SIG-M5 treated with dmso at 0.1 percent for 504 hours (cell line): ENCODE data around the gene TMEM100.
"Not testable (repeated sequence)": the region's sequence is repeated elsewhere in the genome, so short reads cannot be mapped to it uniquely, and the experiment has no call there.

ENCODE experiments used
- DNase-seq: peaks from one replicate; lab custom pipeline; 2025; ENCODE audit not compliant: unreplicated experiment; lab: John Stamatoyannopoulos, UW

The TMEM100 gene

DNA sequence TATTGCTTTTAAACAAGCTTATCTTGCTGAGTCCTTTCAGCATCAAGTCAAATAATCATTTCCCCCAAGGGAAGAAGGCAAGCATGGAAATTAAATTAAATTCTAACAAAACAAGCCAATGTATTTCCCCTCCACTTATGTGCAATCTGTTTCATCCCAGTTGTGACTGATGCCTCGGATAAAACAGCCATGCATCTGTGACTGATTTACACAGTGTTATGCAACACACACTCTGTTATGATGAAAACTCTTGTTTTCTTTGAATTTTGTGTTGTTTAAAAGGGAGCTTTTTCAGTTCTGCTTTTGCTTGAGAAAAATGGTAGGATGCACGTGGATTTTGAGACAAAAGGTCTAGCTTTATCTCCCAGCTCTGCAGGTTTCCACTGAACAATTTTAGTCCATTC is 32.6 kb downstream of the TMEM100 start:
- peak; percentile 82 for DNase-seq

DNA sequence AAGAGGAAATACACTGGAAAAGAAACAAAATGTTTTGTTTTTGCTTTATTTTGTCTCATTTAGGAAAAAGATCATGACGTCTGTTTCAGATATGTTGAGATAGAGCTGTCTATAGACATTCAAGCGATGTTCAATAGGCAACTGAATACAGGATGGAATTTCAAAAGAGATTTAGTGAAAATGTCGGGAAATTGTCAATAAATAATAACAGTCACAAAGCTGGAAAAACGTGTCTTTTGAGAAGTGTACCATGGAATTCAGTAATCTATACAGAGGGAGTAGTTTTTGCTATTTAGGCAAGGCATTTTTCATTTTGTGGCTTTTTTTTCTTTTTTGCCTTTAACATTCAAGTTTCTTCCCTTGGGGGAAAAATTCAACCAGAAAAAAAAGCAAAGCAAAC is 33.0 kb downstream of the TMEM100 start:
- no peak for DNase-seq

DNA sequence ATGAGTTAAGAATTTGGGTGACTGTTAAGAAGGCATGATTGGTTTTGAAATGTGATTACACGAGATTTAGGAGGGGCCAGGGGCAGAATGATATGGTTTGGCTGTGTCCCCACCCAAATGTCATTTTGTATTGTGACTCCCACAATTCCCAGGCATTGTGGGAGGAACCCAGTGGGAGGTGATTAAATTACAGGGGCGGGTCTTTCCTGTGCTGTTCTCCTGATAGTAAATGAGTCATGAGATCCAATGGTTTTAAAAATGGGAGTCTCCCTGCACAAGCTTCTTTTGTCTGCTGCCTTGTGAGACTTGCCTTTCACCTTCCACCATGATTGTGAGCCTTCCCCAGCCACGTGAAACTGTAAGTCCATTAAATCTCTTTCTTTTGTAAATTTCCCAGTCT is 34.6 kb downstream of the TMEM100 start:
- DNase-seq: no peak

DNA sequence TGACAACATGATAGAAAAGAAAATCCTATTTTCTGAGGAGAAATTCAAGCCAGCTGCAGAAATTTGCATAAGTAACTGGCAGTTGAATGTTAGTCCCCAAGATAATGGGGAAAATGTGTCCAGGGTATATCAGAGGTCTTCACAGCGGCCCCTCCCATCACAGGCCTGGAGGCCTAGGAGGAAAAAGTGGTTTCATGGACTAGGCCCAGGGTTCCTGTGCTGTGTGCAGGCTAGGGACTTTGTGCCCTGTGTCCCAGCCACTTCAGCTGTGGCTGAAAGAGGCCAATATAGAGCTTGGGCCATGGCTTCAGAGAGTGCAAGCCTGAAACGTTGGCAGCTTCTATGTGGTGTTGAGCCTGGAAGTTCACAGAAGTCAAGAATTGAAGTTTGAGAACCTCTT is 35.6 kb downstream of the TMEM100 start:
- no peak for DNase-seq

DNA sequence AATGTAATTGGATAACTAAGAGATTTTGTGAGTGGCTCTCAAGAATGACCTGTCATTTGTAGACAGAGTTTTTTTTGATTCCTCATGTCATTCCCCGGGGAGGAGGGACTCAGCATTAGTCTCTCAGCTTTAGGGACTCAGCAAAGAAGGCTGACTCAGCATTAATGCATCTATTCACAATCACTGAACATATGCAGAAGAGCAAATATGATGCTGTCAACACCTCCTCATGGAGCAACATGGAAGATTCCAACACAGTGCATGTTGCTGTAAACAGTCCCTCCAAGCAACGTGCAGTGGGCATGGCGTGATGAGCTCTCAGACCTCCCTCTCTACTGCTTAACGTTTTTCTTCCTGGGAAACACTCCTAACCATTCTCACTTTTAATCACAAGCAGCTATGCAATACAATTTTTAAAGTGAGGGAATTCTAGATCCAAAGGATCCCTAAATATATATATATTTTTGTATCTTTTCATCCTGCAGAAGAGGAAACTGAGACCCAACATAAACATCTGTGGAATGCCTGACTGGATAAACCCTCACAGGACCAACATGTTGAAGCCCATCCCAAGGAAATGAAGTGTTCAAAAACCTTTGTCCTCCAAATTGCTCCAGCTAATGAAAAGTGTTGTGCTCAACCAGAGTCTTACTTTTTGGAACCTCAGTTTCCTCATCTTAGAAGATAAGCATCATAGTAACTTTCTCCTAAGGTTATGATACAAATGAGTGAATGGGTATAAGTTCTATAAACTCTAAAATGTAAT is 38.9 kb downstream of the TMEM100 start:
- DNase-seq: no peak

DNA sequence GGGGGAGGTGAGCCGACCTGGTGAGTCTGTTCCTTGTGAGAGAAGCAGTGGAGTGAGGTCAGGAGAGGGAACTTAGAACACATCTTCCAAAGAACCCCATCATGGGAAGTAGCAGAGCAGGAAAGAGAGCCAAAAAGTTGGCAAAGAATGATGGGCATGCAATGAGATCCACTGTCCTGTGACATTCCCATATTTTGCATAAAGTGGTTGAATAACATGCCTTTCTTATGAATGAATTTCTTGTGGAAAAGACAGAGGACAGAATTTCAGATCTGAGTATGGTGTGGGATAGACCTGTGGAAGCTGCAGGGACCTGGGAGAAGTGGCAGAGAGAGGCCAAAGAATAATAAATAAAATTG is 41.3 kb downstream of the TMEM100 start:
- DNase-seq: no peak

DNA sequence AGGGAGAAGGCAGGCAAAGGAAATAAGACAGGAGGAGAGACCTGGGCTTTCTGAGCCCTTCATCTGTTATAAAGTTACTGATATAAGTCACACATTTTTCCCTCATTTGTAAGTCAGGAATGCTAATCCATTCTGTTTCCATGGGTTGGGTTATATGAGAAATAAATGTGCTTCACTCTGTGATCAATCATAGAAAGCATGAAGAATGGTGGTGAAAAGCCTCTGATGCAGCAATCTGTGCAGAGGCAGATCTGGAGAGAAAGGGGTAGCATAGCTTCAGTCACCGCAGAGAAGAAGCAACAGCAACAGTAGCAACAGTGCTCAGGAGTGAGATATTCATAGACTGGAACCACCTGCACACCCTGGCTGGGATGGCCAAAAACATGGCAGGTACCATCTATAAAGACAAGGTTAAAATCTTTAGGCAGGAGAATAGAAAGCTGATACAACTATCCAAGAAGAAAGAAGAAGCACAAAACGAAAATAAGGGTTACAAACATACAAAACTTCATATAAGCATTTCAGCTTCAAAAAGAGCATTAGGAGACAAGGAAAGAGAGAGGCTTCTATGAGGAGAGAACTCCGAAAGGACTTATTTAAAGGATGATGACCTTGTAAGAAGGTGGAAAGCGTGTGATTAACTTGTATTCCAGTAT is 41.9 kb downstream of the TMEM100 start:
- no peak for DNase-seq

DNA sequence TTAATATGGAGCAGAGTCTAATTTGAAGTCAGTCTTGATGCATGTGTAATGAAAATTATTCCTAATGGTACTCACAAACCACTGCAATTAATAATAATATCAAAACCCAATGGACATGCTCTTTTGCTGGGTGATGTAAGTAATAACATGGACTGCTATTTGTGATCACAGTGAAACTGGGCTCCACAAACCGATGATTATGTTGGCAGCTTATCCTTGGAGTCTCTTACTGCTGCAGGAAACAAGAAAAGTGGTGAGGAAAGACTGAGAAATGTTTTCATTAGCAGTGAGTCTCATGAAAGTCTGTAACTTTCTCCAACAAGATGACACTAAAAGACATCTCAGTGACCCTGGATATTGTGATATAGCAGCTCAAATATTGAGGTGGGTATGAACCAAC is 45.2 kb downstream of the TMEM100 start:
- no peak for DNase-seq

DNA sequence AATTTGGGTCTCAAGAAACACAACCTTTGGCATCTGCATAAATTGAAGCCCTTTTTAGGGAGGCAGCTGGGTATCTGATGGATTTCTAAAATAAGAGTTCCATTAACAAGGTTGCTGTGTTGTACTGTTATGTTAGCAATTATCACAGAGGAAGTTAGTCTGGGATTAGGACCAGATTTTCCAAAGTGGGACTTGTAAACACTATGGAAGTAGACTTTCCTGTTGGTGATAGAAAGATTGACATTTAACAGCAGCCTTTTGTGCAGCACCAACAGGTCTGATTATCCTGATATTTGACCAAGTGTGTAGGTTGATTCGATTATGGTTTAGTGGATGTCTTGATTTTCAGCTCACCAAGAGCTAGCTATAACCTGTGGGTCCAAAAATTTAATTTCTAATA is 46.4 kb downstream of the TMEM100 start:
- no peak for DNase-seq

DNA sequence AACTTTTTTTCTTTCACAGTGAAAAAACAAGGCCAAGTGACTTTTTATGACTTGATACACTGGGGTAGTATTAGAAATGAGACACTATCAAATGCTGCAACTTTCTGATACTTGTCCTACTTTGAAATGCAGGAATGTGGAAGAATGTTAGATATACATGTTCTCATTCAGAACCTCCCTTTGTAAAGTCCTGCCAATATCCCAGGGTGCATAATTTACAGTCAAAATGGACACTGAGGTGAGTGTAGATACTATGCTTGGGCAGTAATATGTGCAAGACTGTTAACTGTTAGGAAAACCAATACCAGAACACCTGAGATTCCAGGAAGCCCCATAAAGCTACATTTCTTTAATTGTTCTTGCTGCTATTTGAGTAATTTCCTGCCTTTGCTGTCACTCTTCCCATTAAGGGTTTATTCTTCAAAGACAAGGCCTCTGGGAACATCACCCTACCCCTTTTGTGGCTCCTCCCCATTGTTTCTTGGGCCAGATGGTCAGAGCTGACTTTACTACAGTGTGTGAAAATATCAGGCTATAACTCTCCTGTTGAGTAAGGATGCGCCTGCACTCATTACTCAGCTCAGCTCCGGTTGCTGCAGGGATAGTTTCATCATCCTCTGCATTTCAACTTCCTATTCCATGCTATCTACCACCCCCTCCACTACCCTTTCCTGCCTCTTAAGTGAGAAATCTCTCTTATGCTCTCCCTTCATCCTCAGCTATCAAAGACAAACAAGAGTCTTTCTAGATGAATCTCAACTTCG is 48.7 kb downstream of the TMEM100 start:
- peak; percentile 66 for DNase-seq

DNA sequence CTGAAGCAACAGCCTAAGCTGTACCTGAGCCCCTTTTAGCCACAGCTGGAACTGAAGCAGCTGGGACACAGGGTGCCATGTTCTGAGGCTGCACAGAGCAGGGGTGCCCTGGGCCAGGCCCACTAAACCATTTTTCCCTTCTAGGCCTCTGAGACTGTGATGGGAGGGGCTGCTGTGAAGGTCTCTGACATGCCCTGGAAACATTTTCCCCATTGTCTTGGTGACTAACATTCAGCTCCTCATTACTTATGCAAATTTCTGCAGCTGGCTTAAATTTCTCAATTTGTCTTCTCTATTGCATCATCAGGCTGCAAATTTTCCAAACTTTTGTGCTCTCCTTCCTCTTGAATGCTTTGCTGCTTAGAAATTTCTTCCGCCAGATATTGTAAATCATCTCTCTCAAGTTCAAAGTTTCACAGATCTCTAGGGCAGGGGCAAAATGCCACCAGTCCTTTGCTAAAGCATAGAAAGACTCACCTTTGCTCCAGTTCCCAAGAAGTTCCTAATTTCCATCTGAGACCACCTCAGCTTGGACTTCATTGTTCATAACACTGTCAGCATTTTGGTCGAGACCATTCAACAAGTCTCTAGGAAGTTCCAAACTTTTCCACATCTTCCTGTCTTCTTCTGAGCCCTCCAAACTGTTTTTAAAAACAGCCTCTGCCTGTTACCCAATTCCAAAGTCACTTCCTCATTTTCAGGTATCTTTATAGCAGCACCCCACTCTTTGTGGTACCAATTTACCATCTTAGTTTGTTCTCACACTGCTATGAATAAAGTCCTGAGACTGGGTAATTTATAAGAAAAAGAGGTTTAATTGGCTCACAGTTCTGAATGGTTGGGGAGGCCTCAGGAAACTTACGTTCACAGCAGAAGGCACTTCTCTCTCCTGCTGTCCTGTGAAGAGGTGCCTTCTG is 49.8 kb downstream of the TMEM100 start:
- DNase-seq: peak; percentile 40

DNA sequence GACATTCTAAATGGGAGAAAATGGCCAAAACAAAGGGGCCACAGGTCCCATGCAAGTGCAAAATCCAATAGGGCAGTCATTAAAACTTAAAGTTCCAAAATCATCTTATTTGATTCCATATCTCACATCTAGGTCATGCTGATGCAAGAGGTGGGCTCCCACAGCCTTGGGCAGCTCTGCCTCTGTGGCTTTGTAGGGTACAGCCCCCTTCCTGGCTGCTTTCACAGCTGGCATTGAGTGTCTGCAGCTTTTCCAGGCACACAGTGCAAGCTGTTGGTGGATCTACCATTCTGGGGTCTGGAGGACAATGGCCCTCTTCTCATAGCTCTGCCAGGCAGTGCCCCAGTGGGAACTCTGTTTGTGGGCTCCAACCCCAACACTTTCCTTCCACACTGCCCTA is 50.7 kb downstream of the TMEM100 start:
- DNase-seq: not testable (repeated sequence)
